Measurements from ENCODE around the gene B3GALNT1. TPM values are rescaled to one million over a fixed set of nuclear protein-coding genes. Genes with fewer than 3 reads are reported as not detected.
A peak's percentile ranks its signal among the peaks of the same experiment; 100 is the strongest.

B3GALNT1 gene, protein sequence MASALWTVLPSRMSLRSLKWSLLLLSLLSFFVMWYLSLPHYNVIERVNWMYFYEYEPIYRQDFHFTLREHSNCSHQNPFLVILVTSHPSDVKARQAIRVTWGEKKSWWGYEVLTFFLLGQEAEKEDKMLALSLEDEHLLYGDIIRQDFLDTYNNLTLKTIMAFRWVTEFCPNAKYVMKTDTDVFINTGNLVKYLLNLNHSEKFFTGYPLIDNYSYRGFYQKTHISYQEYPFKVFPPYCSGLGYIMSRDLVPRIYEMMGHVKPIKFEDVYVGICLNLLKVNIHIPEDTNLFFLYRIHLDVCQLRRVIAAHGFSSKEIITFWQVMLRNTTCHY
- polyA plus RNA-seq (2013, experiment 1 of 2) = 14.8 TPM
- polyA plus RNA-seq (2013, experiment 2 of 2) = 18.5 TPM

DNA sequence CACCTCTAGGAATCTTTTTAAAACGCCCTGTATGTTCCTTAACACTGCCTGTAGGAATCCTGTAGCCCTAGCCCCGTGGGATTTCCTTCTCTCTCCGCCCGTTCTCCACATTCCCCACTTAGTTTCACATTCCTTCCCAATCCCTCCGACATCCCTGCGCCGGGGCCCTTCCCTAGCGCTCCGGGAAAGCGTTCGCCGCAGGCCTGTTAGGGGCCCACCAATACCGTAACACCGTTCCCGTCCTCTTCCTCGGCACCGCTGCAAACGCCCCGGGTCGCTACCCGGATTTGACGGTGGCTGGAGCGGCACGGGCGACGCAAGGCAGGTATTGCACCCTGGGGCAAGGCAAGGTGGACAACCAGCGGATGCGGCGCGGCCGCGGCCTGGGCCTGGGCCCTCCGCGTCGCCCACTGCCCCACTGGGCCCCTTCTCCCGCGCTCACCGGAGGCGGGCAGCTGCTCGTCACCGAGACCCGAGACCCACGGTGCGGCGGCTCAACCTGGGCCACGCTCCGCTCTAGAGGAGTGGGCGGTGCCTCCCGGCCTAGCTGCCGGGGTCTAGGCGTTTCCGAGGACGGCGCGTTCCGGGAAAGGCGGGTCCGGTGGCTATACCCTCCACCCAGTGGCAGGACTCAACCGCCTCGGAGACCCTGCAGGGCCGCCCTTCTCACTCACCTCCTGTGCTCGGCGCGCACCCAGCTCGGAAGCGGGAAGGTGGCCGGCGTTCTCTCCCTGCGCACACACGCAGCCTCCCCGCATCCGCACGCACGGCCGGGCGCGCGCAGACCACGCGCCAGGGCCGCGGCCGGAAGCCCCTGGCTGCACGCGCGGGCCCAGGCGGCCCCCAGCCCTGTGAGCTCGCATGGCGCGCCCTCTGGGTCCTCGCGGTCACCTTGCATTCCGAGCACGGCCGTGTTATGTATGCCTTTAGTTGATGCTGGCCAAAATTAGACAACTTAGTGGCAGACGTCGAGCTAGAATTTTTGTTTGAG lies at the start of gene B3GALNT1:
TSS of gene B3GALNT1 (minus strand) at position 789 of the 991 bp plus-strand sequence. CDS start 18,595 bp downstream, outside the sequence.
- Histone ChIP-seq H3K4me1 (ENCODE audit: control insufficient read depth, insufficient read depth, low read length, poor library complexity, severe bottlenecking) (peaks cover 4% of the 10 kb centered on the region), H3K9me3 (ENCODE audit: control insufficient read depth, low read length) (no peaks in the 10 kb centered on the region), H3K27ac (ENCODE audit: low read depth, low read length, severe bottlenecking) (peak within 1 kb of the TSS; percentile 54), H3K36me3 (ENCODE audit: control insufficient read depth, insufficient read depth, low read length) (peaks cover 9% of the 10 kb centered on the region), H3K4me3 (ENCODE audit: extremely low read depth, insufficient read depth, low read length, poor library complexity, severe bottlenecking) (peak within 1 kb of the TSS; percentile 52)
- WGBS, 2 experiments (ENCODE audit: insufficient coverage in 2 of 2) = 5 to 6% methylated on average over 70 to 71 of the region's 97 CpGs

DNA sequence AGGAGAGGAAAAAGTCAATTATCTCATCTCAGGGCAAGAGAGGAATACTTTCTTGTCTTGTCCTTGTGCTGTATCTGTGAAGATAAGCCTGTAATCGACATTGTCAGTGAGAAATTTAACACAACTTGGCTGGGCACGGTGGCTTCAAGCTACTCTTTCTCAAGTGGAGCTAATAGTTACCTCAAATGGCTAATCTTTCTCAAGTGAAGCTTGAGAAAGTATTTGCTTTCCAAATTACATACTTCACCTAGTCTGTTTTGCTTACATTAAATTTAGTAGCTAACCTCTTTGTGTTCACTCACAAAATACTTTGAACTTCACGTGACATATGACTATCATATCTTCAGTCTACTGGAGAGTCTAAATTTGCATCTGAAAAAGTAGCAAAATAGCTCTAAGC lies 48.3 kb upstream of the B3GALNT1 start:
- Histone ChIP-seq H3K4me1 (ENCODE audit: control insufficient read depth, insufficient read depth, low read length, poor library complexity, severe bottlenecking) (peaks cover 14% of the 10 kb centered on the region), H3K36me3 (ENCODE audit: control insufficient read depth, insufficient read depth, low read length) (no peaks in the 10 kb centered on the region), H3K27ac (ENCODE audit: low read depth, low read length, severe bottlenecking) (no peak overlapping the region), H3K4me3 (ENCODE audit: extremely low read depth, insufficient read depth, low read length, poor library complexity, severe bottlenecking) (no peak overlapping the region), H3K9me3 (ENCODE audit: control insufficient read depth, low read length) (no peaks in the 10 kb centered on the region)
- 90 to 91% methylated on average over 1 to 3 of the region's 3 CpGs for WGBS, 2 experiments (ENCODE audit: insufficient coverage in 2 of 2)

DNA sequence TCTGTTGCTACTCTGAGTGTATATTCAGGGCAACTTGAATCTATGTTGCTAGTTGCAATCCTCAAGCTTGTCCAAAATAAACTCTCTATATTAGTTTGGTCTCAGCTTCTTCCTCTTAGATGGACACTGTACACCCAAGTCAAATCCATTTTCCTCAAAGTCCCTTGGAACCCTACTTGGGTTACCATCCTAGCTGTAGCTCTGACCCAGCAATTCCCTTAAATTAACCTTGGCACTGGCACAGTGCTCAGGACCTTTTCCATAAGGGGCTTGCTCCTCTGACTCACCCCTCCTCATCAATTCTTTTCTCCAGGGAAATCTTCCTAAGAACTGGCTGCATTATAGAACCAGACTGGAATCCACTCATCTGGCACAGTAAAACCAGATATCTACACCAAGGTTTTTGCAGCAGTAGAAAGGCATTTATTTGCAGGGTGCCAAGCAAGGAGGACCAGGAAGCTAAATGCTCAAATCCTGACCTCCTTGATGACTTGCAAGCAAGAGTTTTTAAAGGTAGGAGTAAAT lies 44.9 kb upstream of the B3GALNT1 start:
- H3K36me3 ChIP-seq (ENCODE audit: control insufficient read depth, insufficient read depth, low read length) = no peaks in the 10 kb centered on the region
- H3K4me1 ChIP-seq (ENCODE audit: control insufficient read depth, insufficient read depth, low read length, poor library complexity, severe bottlenecking) = peaks cover 14% of the 10 kb centered on the region
- peak overlapping the region; percentile 54 for H3K27ac ChIP-seq (ENCODE audit: low read depth, low read length, severe bottlenecking)
- no peaks in the 10 kb centered on the region for H3K9me3 ChIP-seq (ENCODE audit: control insufficient read depth, low read length)
- no peak overlapping the region for H3K4me3 ChIP-seq (ENCODE audit: extremely low read depth, insufficient read depth, low read length, poor library complexity, severe bottlenecking)

DNA sequence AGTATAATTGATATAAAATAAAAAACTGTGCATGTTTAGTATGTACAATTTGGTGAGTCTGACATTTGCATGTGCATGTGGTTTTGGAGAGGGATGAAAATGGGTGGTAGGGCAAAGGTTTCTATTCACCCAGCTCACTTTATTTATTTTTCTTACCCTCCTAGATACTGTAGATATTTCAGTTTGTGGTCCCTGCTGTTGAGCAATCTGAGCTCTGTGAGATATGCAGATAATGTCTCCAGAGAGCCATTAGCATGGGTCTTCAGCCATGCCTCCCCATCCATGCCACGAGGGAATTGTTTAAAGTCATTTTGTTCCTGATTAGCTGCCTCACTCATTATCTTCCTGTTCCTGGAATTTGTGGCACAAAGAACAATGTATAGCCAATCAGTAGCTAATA lies 44.4 kb upstream of the B3GALNT1 start:
- Histone ChIP-seq H3K4me3 (ENCODE audit: extremely low read depth, insufficient read depth, low read length, poor library complexity, severe bottlenecking) (no peak overlapping the region), H3K27ac (ENCODE audit: low read depth, low read length, severe bottlenecking) (no peak overlapping the region), H3K4me1 (ENCODE audit: control insufficient read depth, insufficient read depth, low read length, poor library complexity, severe bottlenecking) (peaks cover 14% of the 10 kb centered on the region), H3K9me3 (ENCODE audit: control insufficient read depth, low read length) (no peaks in the 10 kb centered on the region), H3K36me3 (ENCODE audit: control insufficient read depth, insufficient read depth, low read length) (no peaks in the 10 kb centered on the region)
- no CpG with 5 or more reads among the region's 1 CpG for WGBS, 2 experiments (ENCODE audit: insufficient coverage in 2 of 2)

DNA sequence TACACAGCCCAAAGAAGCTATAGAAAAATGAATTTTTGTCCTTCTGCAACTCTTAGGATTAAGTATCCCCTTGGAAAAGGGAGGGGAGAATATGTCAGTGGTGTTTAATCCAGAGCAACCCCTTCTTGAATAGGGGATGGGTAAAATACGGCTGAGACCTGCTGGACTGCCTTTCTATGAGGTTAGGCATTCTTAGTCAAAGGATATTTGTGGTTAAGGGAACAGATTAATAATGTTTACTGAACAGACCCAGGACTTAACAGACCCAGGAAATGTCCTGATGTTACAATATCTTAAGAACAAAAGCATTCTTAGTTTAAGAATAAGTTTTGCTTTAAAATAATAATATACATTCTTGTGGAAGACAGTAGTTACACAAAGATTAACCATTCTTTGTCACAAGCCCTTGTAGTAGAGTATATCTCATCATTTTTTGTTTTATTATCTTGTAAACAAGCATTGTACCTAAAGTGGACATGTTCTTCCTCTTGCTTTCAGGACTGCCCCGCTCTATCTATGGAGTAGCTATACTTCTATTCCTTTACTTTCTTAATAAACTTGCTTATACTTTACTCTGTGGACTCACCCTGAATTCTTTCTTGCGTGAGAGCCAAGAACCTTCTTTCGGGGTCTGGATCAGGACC lies 43.8 kb upstream of the B3GALNT1 start:
- Histone ChIP-seq H3K27ac (ENCODE audit: low read depth, low read length, severe bottlenecking) (no peak overlapping the region), H3K36me3 (ENCODE audit: control insufficient read depth, insufficient read depth, low read length) (no peaks in the 10 kb centered on the region), H3K4me1 (ENCODE audit: control insufficient read depth, insufficient read depth, low read length, poor library complexity, severe bottlenecking) (peaks cover 14% of the 10 kb centered on the region), H3K9me3 (ENCODE audit: control insufficient read depth, low read length) (peaks cover 2% of the 10 kb centered on the region), H3K4me3 (ENCODE audit: extremely low read depth, insufficient read depth, low read length, poor library complexity, severe bottlenecking) (no peak overlapping the region)
- WGBS, 2 experiments (ENCODE audit: insufficient coverage in 2 of 2) = 85 to 100% methylated on average over 1 to 2 of the region's 4 CpGs

DNA sequence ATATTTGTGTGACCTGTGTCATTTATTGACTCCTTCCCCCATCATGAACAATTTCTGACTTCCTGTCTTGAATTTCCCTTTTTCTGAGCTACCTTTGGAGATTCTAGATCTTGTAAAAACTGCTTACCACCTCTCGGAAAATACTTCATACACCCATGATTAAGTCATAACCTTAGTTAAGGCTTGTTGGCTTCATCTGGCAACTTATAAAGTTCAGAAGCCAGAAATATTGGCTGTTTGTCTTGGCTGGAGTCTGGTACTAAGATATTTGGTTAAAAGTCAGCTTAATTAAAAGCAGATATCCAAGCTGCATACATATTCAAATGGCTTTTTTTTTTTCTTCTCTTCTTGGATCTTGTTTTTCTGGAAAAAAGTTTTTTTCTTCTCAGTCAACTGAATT lies 37.3 kb upstream of the B3GALNT1 start:
- H3K4me3 ChIP-seq (ENCODE audit: extremely low read depth, insufficient read depth, low read length, poor library complexity, severe bottlenecking) = no peak overlapping the region
- H3K36me3 ChIP-seq (ENCODE audit: control insufficient read depth, insufficient read depth, low read length) = no peaks in the 10 kb centered on the region
- H3K27ac ChIP-seq (ENCODE audit: low read depth, low read length, severe bottlenecking) = no peak overlapping the region
- no peaks in the 10 kb centered on the region for H3K4me1 ChIP-seq (ENCODE audit: control insufficient read depth, insufficient read depth, low read length, poor library complexity, severe bottlenecking)
- H3K9me3 ChIP-seq (ENCODE audit: control insufficient read depth, low read length) = peaks cover 5% of the 10 kb centered on the region
- 100% methylated on average over 1 of the region's 1 CpG; no CpG with 5 or more reads in 1 of the 2 experiments for WGBS, 2 experiments (ENCODE audit: insufficient coverage in 2 of 2)

DNA sequence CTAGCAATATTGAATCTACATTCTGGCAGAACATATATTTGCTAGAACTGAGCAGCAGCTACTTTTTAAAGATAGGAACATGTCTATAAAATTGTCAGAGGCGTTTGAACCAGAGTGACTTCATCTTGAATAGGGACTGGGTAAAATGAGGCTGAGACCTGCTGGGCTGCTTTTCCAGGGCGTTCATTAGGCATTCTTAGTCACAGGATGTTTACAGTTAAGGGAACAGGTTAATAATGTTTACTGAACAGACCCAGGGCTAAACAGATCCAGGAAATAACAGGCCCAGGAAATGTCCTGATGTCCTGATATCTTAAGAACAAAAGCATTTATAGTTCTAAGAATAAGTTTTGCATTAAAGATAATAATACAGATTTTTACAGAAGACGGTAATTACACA lies 34.5 kb upstream of the B3GALNT1 start:
- Histone ChIP-seq H3K4me1 (ENCODE audit: control insufficient read depth, insufficient read depth, low read length, poor library complexity, severe bottlenecking) (no peaks in the 10 kb centered on the region), H3K27ac (ENCODE audit: low read depth, low read length, severe bottlenecking) (no peak overlapping the region), H3K36me3 (ENCODE audit: control insufficient read depth, insufficient read depth, low read length) (no peaks in the 10 kb centered on the region), H3K9me3 (ENCODE audit: control insufficient read depth, low read length) (peaks cover 5% of the 10 kb centered on the region), H3K4me3 (ENCODE audit: extremely low read depth, insufficient read depth, low read length, poor library complexity, severe bottlenecking) (no peak overlapping the region)
- WGBS, 2 experiments (ENCODE audit: insufficient coverage in 2 of 2) = 79% methylated on average over 2 of the region's 3 CpGs

DNA sequence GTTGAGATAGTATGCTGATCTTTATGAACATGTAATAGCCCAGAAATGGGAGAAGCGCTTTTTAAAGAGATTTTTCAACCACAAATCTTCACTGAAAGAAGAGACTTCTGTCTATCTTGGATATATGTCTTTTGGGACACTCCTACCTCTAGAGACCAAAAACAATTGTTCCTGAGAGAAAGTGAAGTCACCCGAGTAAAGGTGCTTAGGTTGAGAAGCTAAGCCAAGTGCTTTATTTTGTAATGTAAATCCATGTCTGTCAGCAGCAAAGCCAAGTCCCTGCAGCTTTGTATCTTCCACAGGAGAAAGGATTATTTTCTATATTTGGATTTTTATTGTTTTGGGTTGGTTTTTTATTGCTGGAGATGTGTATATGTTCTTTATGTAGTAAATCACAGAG lies 32.1 kb upstream of the B3GALNT1 start:
- Histone ChIP-seq H3K9me3 (ENCODE audit: control insufficient read depth, low read length) (no peaks in the 10 kb centered on the region), H3K27ac (ENCODE audit: low read depth, low read length, severe bottlenecking) (no peak overlapping the region), H3K36me3 (ENCODE audit: control insufficient read depth, insufficient read depth, low read length) (no peaks in the 10 kb centered on the region), H3K4me1 (ENCODE audit: control insufficient read depth, insufficient read depth, low read length, poor library complexity, severe bottlenecking) (no peaks in the 10 kb centered on the region), H3K4me3 (ENCODE audit: extremely low read depth, insufficient read depth, low read length, poor library complexity, severe bottlenecking) (no peak overlapping the region)
- 40 to 60% methylated on average over 1 of the region's 2 CpGs for WGBS, 2 experiments (ENCODE audit: insufficient coverage in 2 of 2)

DNA sequence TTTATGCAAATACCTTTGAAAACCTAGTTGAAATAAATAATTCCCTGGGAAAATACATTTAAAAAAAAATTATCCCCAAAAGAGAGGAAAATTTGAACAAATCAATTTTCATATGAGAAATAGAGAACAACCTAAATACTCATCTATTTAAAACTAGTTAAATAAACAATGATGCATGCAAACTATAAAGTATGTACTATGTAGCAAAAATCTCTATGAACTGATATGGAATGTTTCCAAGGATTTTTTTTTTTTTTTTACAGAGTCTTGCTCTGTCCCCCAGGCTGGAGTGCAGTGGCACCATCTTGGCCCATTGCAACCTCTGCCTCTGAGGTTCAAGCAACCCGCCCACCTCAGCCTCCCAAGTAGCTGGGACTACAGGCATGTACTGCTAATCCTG lies 27.2 kb upstream of the B3GALNT1 start:
- WGBS, 2 experiments (ENCODE audit: insufficient coverage in 2 of 2) = 100% methylated on average over 1 of the region's 1 CpG; no CpG with 5 or more reads in 1 of the 2 experiments
- Histone ChIP-seq H3K4me3 (ENCODE audit: extremely low read depth, insufficient read depth, low read length, poor library complexity, severe bottlenecking) (no peak overlapping the region), H3K36me3 (ENCODE audit: control insufficient read depth, insufficient read depth, low read length) (no peaks in the 10 kb centered on the region), H3K27ac (ENCODE audit: low read depth, low read length, severe bottlenecking) (no peak overlapping the region), H3K9me3 (ENCODE audit: control insufficient read depth, low read length) (no peaks in the 10 kb centered on the region), H3K4me1 (ENCODE audit: control insufficient read depth, insufficient read depth, low read length, poor library complexity, severe bottlenecking) (no peaks in the 10 kb centered on the region)

DNA sequence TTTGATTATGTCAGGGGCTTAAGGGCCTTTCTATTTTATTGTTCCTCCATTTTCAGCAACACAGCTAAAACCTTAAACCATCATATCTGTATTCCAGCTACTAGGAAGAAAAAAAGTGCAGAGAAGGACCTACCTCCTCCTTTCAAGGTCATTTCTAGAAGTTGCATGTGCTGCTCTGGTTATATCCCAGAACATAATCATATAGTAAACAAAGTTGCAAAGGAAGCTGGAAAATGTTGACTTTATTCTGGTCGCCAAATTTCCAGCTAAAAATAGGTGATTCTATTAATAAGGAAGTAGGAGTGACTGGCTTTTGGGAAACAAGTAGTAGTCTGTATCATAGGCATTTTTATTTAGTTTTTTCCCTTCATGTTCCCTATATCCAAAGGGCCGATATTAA lies 21.3 kb upstream of the B3GALNT1 start:
- Histone ChIP-seq H3K27ac (ENCODE audit: low read depth, low read length, severe bottlenecking) (no peak overlapping the region), H3K36me3 (ENCODE audit: control insufficient read depth, insufficient read depth, low read length) (no peaks in the 10 kb centered on the region), H3K4me1 (ENCODE audit: control insufficient read depth, insufficient read depth, low read length, poor library complexity, severe bottlenecking) (no peaks in the 10 kb centered on the region), H3K9me3 (ENCODE audit: control insufficient read depth, low read length) (peaks cover 8% of the 10 kb centered on the region), H3K4me3 (ENCODE audit: extremely low read depth, insufficient read depth, low read length, poor library complexity, severe bottlenecking) (no peak overlapping the region)
- WGBS, 2 experiments (ENCODE audit: insufficient coverage in 2 of 2) = no CpG with 5 or more reads among the region's 2 CpGs
